GM23338 (cell line): Measurements from ENCODE around the gene TENT5C. TPM values are rescaled to one million over a fixed set of nuclear protein-coding genes. Genes with fewer than 3 reads are reported as not detected.

Source experiments
- ATAC-seq: fragments of 200-7000 bp; cut with Tn5 transposase; 3 replicates; pipeline ENCODE4 v1.9.1; 2020
- DNase-seq: peaks from one replicate; pipeline ENCODE4 v3.0.0-alpha.2; 2015; ENCODE audit warnings: low spot score
- H2AFZ ChIP-seq: fragments of 200-600 bp; sonication (generic); 2 replicates; pipeline ENCODE4 v1.8.0; 2016; ENCODE audit warnings: antibody characterized with exemption, mild to moderate bottlenecking, moderate library complexity
- H3F3A ChIP-seq: fragments of 200-600 bp; sonication (generic); replicated peaks from 2 replicates; pipeline ENCODE4 v1.8.0; 2017; ENCODE audit warnings: antibody characterized with exemption, mixed run types, low read depth
- H3K27ac ChIP-seq: fragments of 200-600 bp; sonication (generic); 2 replicates; pipeline ENCODE4 v1.6.1; 2016; ENCODE audit warnings: low read depth
- H3K27me3 ChIP-seq: fragments of 200-600 bp; sonication (generic); 2 replicates; pipeline ENCODE4 v1.8.0; 2016; ENCODE audit warnings: mild to moderate bottlenecking, mixed run types, moderate library complexity; ENCODE audit not compliant: insufficient read depth
- H3K36me3 ChIP-seq: fragments of 200-600 bp; sonication (generic); 2 replicates; pipeline ENCODE4 v1.8.0; 2016; ENCODE audit warnings: mild to moderate bottlenecking; ENCODE audit not compliant: insufficient read depth
- H3K4me1 ChIP-seq: fragments of 200-600 bp; sonication (generic); 2 replicates; pipeline ENCODE4 v1.8.0; 2016; ENCODE audit warnings: mild to moderate bottlenecking, moderate library complexity; ENCODE audit not compliant: insufficient read depth
- H3K4me2 ChIP-seq: fragments of 200-600 bp; sonication (generic); 2 replicates; pipeline ENCODE4 v1.7.1; 2017; ENCODE audit warnings: mixed run types
- H3K4me3 ChIP-seq: fragments of 200-600 bp; sonication (generic); 2 replicates; pipeline ENCODE4 v1.6.1; 2016; ENCODE audit warnings: mixed run types
- H3K79me2 ChIP-seq: fragments of 200-600 bp; sonication (generic); replicated peaks from 2 replicates; pipeline ENCODE4 v1.8.0; 2017; ENCODE audit warnings: mild to moderate bottlenecking; ENCODE audit not compliant: insufficient read depth
- H3K9me2 ChIP-seq: fragments of 200-600 bp; sonication (generic); 2 replicates; pipeline ENCODE4 v1.8.0; 2017; ENCODE audit not compliant: insufficient read depth
- H4K20me1 ChIP-seq: fragments of 200-600 bp; sonication (generic); replicated peaks from 2 replicates; pipeline ENCODE4 v1.8.0; 2017; ENCODE audit warnings: mild to moderate bottlenecking; ENCODE audit not compliant: insufficient read depth
- H3K27ac Mint-ChIP-seq: 2 replicates; pipeline ENCODE4 v1.8.0; 2020; ENCODE audit warnings: inconsistent platforms, mild to moderate bottlenecking, moderate library complexity, mixed read lengths
- H3K27me3 Mint-ChIP-seq: 3 replicates; pipeline ENCODE4 v1.8.0; 2022; ENCODE audit warnings: low read depth, mild to moderate bottlenecking, moderate library complexity, mixed read lengths, inconsistent platforms; ENCODE audit not compliant: insufficient read depth, poor library complexity
- H3K36me3 Mint-ChIP-seq: 3 replicates; pipeline ENCODE4 v1.8.0; 2021; ENCODE audit warnings: low read depth, mild to moderate bottlenecking, inconsistent platforms, moderate library complexity, mixed read lengths
- H3K4me1 Mint-ChIP-seq: 3 replicates; pipeline ENCODE4 v1.8.0; 2020; ENCODE audit warnings: mild to moderate bottlenecking, inconsistent platforms, mixed read lengths
- H3K4me3 Mint-ChIP-seq: 3 replicates; pipeline ENCODE4 v1.8.0; 2021; ENCODE audit warnings: moderate library complexity, mild to moderate bottlenecking, inconsistent platforms, mixed read lengths
- H3K9me3 Mint-ChIP-seq: 3 replicates; pipeline ENCODE4 v1.8.0; 2020; ENCODE audit warnings: moderate library complexity, mild to moderate bottlenecking, inconsistent platforms, mixed read lengths
- CREB1 ChIP-seq: fragments of 250-450 bp; sonication (Bioruptor Pico); IDR thresholded peaks from 2 replicates; pipeline ENCODE4 v1.5.0; 2020; ENCODE audit warnings: low read depth, mild to moderate bottlenecking, moderate library complexity
- NANOG ChIP-seq: IDR thresholded peaks from 2 replicates; pipeline ENCODE4 v1.6.1; 2016; ENCODE audit warnings: antibody characterized with exemption, borderline replicate concordance
- POLR2AphosphoS5 ChIP-seq: IDR thresholded peaks from 2 replicates; pipeline ENCODE4 v1.6.1; 2016; ENCODE audit warnings: antibody characterized with exemption, low read depth
- STAT1 ChIP-seq: IDR thresholded peaks from one replicate; pipeline ENCODE4 v1.6.1; 2016; ENCODE audit warnings: antibody characterized with exemption; ENCODE audit not compliant: unreplicated experiment
- ZNF114 ChIP-seq: fragments of 250-450 bp; sonication (Bioruptor Pico); IDR thresholded peaks from 2 replicates; pipeline ENCODE4 v1.5.0; 2020; ENCODE audit warnings: mild to moderate bottlenecking, moderate library complexity
- ZNF462 ChIP-seq: fragments of 250-450 bp; sonication (Bioruptor Pico); IDR thresholded peaks from 2 replicates; pipeline ENCODE4 v1.5.0; 2020; ENCODE audit warnings: mild to moderate bottlenecking, moderate library complexity
- polyA plus RNA-seq: library from polyadenylated mRNA; unstranded; fragments of >200 nt; fragmentation: Nextera tagmentation; extraction: Ambion mirVana; gene quantifications from 2 replicates; pipeline ENCODE4 v1.2.1, GENCODE V29; 2016
- total RNA-seq: library from RNA; depleted of rRNA; stranded (reverse); fragments of >200 nt; shearing (Covaris generic); gene quantifications from 2 replicates; pipeline ENCODE4 v1.2.3, GENCODE V29; 2014
- TF ChIP-seq, protein P1 (sequence below), 2 experiments: fragments of 200-600 bp in 1 of 2; sonication (generic) in 1 of 2; conservative IDR thresholded peaks; 2 replicates each; pipeline versions ENCODE4 v1.5.1 to v1.6.1; 2016 to 2017; ENCODE audit warnings: antibody characterized with exemption in 2 of 2, low read depth in 2 of 2, mild to moderate bottlenecking in 2 of 2, moderate library complexity in 1 of 2
- TF ChIP-seq, protein P2 (sequence below): IDR thresholded peaks from one replicate; pipeline ENCODE4 v1.6.1; 2018; ENCODE audit warnings: antibody characterized with exemption; ENCODE audit not compliant: unreplicated experiment
- TF ChIP-seq, protein P3 (sequence below): IDR thresholded peaks from 2 replicates; pipeline ENCODE4 v1.6.1; 2016; ENCODE audit warnings: antibody characterized with exemption

The TENT5C gene
- total and polyA plus RNA-seq, 2 experiments from 2014 or later = 0.23 to 0.80 TPM

- no peaks in the 10 kb centered on the region for H3K27me3 ChIP-seq
- no peaks in the 10 kb centered on the region for H3F3A ChIP-seq
- H3K27ac ChIP-seq = no peak overlapping the region
- DNase-seq = no peak
- no peak overlapping the region for H3K27ac Mint-ChIP-seq
- no peaks in the 10 kb centered on the region for H3K79me2 ChIP-seq
- H3K27me3 Mint-ChIP-seq = peaks cover 4% of the 10 kb centered on the region
- no peaks in the 10 kb centered on the region for H3K9me3 Mint-ChIP-seq
- ATAC-seq = no peak
- no peak overlapping the region for H2AFZ ChIP-seq
- no peak overlapping the region for H3K4me3 Mint-ChIP-seq
- H3K36me3 Mint-ChIP-seq = no peaks in the 10 kb centered on the region
- H3K4me3 ChIP-seq = no peak overlapping the region
- no peaks in the 10 kb centered on the region for H3K36me3 ChIP-seq
- H3K4me1 Mint-ChIP-seq = peaks cover 20% of the 10 kb centered on the region
- no peak for TF ChIP-seq ZNF114 (CRISPR knock-in tag)
- no peaks in the 10 kb centered on the region for H4K20me1 ChIP-seq
- H3K9me2 ChIP-seq = no peaks in the 10 kb centered on the region
- H3K4me2 ChIP-seq = no peak overlapping the region
- no peaks in the 10 kb centered on the region for H3K4me1 ChIP-seq
These were observed 70.1 kb downstream of the TENT5C start for GRCh38 chr1:117675907-117676430.

DNA sequence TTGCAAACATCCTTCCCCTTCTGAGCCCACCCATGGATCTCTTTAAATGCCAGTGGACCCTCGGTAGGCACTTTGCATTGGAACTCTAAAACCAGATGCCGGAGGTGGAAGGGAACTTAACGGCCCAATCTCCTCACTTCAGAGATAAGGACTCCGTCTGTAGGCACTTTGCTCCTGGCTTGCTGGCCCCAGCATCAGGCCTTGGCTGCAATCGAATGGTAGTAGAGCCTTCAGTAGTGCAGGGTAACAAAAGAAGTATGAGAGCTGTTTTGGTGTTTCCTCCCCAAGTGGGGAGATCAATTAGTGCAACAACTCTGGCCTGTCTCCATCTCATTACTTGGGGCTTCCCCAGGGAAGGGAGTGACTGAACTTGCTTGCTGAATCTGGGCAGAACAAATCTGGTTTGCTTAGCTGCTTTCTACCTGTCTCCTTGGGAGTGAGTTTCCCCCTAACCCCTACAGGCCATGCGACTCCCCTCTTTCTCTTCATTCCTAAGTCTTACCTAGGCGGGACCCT, 70.8 kb downstream of the TENT5C start:
- Histone ChIP-seq H3K79me2 (no peaks in the 10 kb centered on the region), H3K36me3 (no peaks in the 10 kb centered on the region), H3K4me1 (no peaks in the 10 kb centered on the region), H3K4me2 (no peak overlapping the region), H4K20me1 (no peaks in the 10 kb centered on the region), H3K9me2 (no peaks in the 10 kb centered on the region), H3K27ac (no peak overlapping the region), H2AFZ (no peak overlapping the region), H3K4me3 (no peak overlapping the region), H3K27me3 (no peaks in the 10 kb centered on the region), H3F3A (no peaks in the 10 kb centered on the region)
- Mint-ChIP-seq H3K36me3 (no peaks in the 10 kb centered on the region), H3K4me1 (peaks cover 14% of the 10 kb centered on the region), H3K27ac (no peak overlapping the region), H3K9me3 (no peaks in the 10 kb centered on the region), H3K27me3 (peaks cover 4% of the 10 kb centered on the region), H3K4me3 (no peak overlapping the region)
- DNase-seq (peak; percentile 15), ATAC-seq (peak; percentile 40)
- TF ChIP-seq POLR2AphosphoS5 (no peak), NANOG (no peak), STAT1 (no peak), ZNF462 (CRISPR knock-in tag) (no peak), CREB1 (no peak), ZNF114 (CRISPR knock-in tag) (no peak)
- TF ChIP-seq, protein P1, sequence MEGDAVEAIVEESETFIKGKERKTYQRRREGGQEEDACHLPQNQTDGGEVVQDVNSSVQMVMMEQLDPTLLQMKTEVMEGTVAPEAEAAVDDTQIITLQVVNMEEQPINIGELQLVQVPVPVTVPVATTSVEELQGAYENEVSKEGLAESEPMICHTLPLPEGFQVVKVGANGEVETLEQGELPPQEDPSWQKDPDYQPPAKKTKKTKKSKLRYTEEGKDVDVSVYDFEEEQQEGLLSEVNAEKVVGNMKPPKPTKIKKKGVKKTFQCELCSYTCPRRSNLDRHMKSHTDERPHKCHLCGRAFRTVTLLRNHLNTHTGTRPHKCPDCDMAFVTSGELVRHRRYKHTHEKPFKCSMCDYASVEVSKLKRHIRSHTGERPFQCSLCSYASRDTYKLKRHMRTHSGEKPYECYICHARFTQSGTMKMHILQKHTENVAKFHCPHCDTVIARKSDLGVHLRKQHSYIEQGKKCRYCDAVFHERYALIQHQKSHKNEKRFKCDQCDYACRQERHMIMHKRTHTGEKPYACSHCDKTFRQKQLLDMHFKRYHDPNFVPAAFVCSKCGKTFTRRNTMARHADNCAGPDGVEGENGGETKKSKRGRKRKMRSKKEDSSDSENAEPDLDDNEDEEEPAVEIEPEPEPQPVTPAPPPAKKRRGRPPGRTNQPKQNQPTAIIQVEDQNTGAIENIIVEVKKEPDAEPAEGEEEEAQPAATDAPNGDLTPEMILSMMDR (conservative IDR thresholded peaks at IDR 0.05; ENCODE audit: low read depth in 2 of 2) = no peak
- TF ChIP-seq, protein P2, sequence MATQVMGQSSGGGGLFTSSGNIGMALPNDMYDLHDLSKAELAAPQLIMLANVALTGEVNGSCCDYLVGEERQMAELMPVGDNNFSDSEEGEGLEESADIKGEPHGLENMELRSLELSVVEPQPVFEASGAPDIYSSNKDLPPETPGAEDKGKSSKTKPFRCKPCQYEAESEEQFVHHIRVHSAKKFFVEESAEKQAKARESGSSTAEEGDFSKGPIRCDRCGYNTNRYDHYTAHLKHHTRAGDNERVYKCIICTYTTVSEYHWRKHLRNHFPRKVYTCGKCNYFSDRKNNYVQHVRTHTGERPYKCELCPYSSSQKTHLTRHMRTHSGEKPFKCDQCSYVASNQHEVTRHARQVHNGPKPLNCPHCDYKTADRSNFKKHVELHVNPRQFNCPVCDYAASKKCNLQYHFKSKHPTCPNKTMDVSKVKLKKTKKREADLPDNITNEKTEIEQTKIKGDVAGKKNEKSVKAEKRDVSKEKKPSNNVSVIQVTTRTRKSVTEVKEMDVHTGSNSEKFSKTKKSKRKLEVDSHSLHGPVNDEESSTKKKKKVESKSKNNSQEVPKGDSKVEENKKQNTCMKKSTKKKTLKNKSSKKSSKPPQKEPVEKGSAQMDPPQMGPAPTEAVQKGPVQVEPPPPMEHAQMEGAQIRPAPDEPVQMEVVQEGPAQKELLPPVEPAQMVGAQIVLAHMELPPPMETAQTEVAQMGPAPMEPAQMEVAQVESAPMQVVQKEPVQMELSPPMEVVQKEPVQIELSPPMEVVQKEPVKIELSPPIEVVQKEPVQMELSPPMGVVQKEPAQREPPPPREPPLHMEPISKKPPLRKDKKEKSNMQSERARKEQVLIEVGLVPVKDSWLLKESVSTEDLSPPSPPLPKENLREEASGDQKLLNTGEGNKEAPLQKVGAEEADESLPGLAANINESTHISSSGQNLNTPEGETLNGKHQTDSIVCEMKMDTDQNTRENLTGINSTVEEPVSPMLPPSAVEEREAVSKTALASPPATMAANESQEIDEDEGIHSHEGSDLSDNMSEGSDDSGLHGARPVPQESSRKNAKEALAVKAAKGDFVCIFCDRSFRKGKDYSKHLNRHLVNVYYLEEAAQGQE = no peak
- TF ChIP-seq, protein P3, sequence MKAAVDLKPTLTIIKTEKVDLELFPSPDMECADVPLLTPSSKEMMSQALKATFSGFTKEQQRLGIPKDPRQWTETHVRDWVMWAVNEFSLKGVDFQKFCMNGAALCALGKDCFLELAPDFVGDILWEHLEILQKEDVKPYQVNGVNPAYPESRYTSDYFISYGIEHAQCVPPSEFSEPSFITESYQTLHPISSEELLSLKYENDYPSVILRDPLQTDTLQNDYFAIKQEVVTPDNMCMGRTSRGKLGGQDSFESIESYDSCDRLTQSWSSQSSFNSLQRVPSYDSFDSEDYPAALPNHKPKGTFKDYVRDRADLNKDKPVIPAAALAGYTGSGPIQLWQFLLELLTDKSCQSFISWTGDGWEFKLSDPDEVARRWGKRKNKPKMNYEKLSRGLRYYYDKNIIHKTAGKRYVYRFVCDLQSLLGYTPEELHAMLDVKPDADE = no peak
